Astrocyte (in vitro differentiated cells and primary cell): ENCODE results near the gene KCNMA1. TPM values are rescaled to one million over a fixed set of nuclear protein-coding genes. Genes with fewer than 3 reads are reported as not detected.

Experiments
- DNase-seq: peaks from one replicate; pipeline ENCODE4 v3.0.0-alpha.2; 2010; ENCODE audit warnings: low read depth
- FAIRE-seq: peaks from 2 replicates; lab custom pipeline; 2011; peaks lifted over from hg19 to GRCh38; lab: Jason Lieb, UNC
- H2AFZ ChIP-seq: 2 replicates; pipeline ENCODE4 v1.6.0; 2012; ENCODE audit warnings: low read depth, low read length, inconsistent platforms
- H3K27ac ChIP-seq: 2 replicates; pipeline ENCODE4 v1.5.1; 2011; ENCODE audit warnings: low read depth, low read length, inconsistent platforms
- H3K27me3 ChIP-seq: 2 replicates; pipeline ENCODE4 v1.6.0; 2011; ENCODE audit warnings: low read length, inconsistent platforms; ENCODE audit not compliant: insufficient read depth
- H3K36me3 ChIP-seq: 2 replicates; pipeline ENCODE4 v1.5.1; 2011; ENCODE audit warnings: low read length, inconsistent platforms; ENCODE audit not compliant: insufficient read depth
- H3K4me1 ChIP-seq: 2 replicates; pipeline ENCODE4 v1.5.1; 2011; ENCODE audit warnings: low read length, inconsistent platforms; ENCODE audit not compliant: insufficient read depth
- H3K4me2 ChIP-seq: 2 replicates; pipeline ENCODE4 v1.6.0; 2012; ENCODE audit warnings: low read length, inconsistent platforms
- H3K4me3 ChIP-seq: 2 replicates; pipeline ENCODE4 v1.5.1; 2011; ENCODE audit warnings: low read depth, mild to moderate bottlenecking, low read length, inconsistent platforms; ENCODE audit not compliant: insufficient read depth
- H3K79me2 ChIP-seq: 2 replicates; pipeline ENCODE4 v1.6.0; 2012; ENCODE audit warnings: mild to moderate bottlenecking, low read length, inconsistent platforms; ENCODE audit not compliant: insufficient read depth
- H3K9ac ChIP-seq: 2 replicates; pipeline ENCODE4 v1.6.0; 2012; ENCODE audit warnings: mild to moderate bottlenecking, low read length, inconsistent platforms
- H3K9me3 ChIP-seq: 2 replicates; pipeline ENCODE4 v1.5.1; 2012; ENCODE audit warnings: low read depth, mild to moderate bottlenecking, low read length, inconsistent platforms; ENCODE audit not compliant: insufficient read depth
- H4K20me1 ChIP-seq: 2 replicates; pipeline ENCODE4 v1.6.0; 2012; ENCODE audit warnings: low read length, inconsistent platforms; ENCODE audit not compliant: insufficient read depth
- H3K27ac Mint-ChIP-seq: one replicate; pipeline ENCODE4 v1.8.0; 2021; ENCODE audit warnings: mild to moderate bottlenecking, mixed read lengths; ENCODE audit not compliant: unreplicated experiment
- H3K27me3 Mint-ChIP-seq: one replicate; pipeline ENCODE4 v1.8.0; 2021; ENCODE audit warnings: low read depth, mixed read lengths; ENCODE audit not compliant: unreplicated experiment
- H3K36me3 Mint-ChIP-seq: one replicate; pipeline ENCODE4 v1.8.0; 2021; ENCODE audit warnings: low read depth, mixed read lengths; ENCODE audit not compliant: unreplicated experiment
- H3K4me1 Mint-ChIP-seq: one replicate; pipeline ENCODE4 v1.8.0; 2021; ENCODE audit warnings: low read depth, mixed read lengths; ENCODE audit not compliant: unreplicated experiment
- H3K4me3 Mint-ChIP-seq: one replicate; pipeline ENCODE4 v1.8.0; 2021; ENCODE audit warnings: mild to moderate bottlenecking, moderate library complexity, mixed read lengths; ENCODE audit not compliant: unreplicated experiment
- H3K9me3 Mint-ChIP-seq: one replicate; pipeline ENCODE4 v1.8.0; 2021; ENCODE audit warnings: mild to moderate bottlenecking, mixed read lengths; ENCODE audit not compliant: unreplicated experiment
- CTCF ChIP-seq: IDR thresholded peaks from 2 replicates; pipeline ENCODE4 v1.5.1; 2011; ENCODE audit warnings: low read depth, mild to moderate bottlenecking, inconsistent platforms, low read length, moderate library complexity; ENCODE audit not compliant: insufficient read depth
- EZH2 ChIP-seq: IDR thresholded peaks from 2 replicates; pipeline ENCODE4 v1.6.1; 2012; ENCODE audit warnings: mild to moderate bottlenecking, low read length, inconsistent platforms; ENCODE audit not compliant: insufficient read depth
- total RNA-seq: library from RNA; stranded (reverse); gene quantifications from 2 replicates; pipeline ENCODE4 v1.2.1, GENCODE V29; 2021

The KCNMA1 gene
- total RNA-seq, 1 donor from 2014 or later, result 45.8 TPM

- H3K4me1 Mint-ChIP-seq, result peaks cover 39% of the 10 kb centered on the region
- Histone ChIP-seq H3K4me1 (peaks cover 14% of the 10 kb centered on the region), H3K79me2 (no peaks in the 10 kb centered on the region), H3K36me3 (no peaks in the 10 kb centered on the region), H2AFZ (no peak overlapping the region), H3K4me2 (no peak overlapping the region), H3K9me3 (no peaks in the 10 kb centered on the region), H3K27me3 (no peaks in the 10 kb centered on the region), H3K4me3 (no peak overlapping the region), H4K20me1 (no peaks in the 10 kb centered on the region), H3K27ac (no peak overlapping the region), H3K9ac (no peak overlapping the region)
- FAIRE-seq, result no peak
- no peak overlapping the region for H3K27ac Mint-ChIP-seq
- H3K36me3 Mint-ChIP-seq, result peaks cover 20% of the 10 kb centered on the region
- no peak for TF ChIP-seq EZH2
- TF ChIP-seq CTCF, result no peak
- no peaks in the 10 kb centered on the region for H3K27me3 Mint-ChIP-seq
- H3K9me3 Mint-ChIP-seq, result peaks cover 4% of the 10 kb centered on the region
- no peak overlapping the region for H3K4me3 Mint-ChIP-seq
- no peak for DNase-seq
These were observed 230.7 kb downstream of the KCNMA1 start for GRCh38 chr10:77406764-77407430.

DNA sequence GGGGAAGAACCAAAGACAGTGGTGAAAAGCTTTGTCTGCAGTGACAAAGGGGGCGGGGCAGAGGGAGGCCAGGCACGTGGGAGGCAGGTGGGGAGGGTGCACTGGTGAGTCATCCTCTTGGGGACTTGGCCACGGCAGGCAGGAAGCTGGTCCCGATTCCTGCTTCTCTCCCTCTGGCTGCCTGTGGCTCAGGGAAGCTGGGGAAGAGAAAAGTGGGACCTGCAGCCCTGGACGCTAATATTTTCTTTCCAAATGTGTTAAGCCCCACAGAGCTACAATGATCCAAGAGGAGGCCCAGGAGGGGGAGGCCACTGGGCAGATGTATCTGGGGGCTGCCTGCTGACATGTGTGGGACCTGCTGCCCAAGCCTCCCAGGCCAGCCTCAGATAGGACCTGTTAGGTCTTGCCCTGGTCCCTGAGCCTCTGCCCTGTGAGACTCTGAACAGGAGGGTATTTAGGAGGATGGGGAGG, 231.8 kb downstream of the KCNMA1 start:
- H3K36me3 Mint-ChIP-seq, result peaks cover 24% of the 10 kb centered on the region
- DNase-seq, result peak; percentile 72
- peaks cover 14% of the 10 kb centered on the region for H3K4me1 ChIP-seq
- TF ChIP-seq EZH2, result no peak
- H3K27ac Mint-ChIP-seq, result peak overlapping the region; percentile 9
- peaks cover 39% of the 10 kb centered on the region for H3K4me1 Mint-ChIP-seq
- no peak overlapping the region for H3K4me3 Mint-ChIP-seq
- peaks cover 3% of the 10 kb centered on the region for H3K9me3 Mint-ChIP-seq
- no peaks in the 10 kb centered on the region for H3K36me3 ChIP-seq
- no peaks in the 10 kb centered on the region for H3K9me3 ChIP-seq
- peak overlapping the region; percentile 49 for H3K4me2 ChIP-seq
- H3K27me3 Mint-ChIP-seq, result no peaks in the 10 kb centered on the region
- no peak overlapping the region for H3K27ac ChIP-seq
- H3K4me3 ChIP-seq, result no peak overlapping the region
- no peaks in the 10 kb centered on the region for H3K27me3 ChIP-seq
- H4K20me1 ChIP-seq, result no peaks in the 10 kb centered on the region
- no peaks in the 10 kb centered on the region for H3K79me2 ChIP-seq
- no peak overlapping the region for H2AFZ ChIP-seq
- no peak for FAIRE-seq
- H3K9ac ChIP-seq, result peak overlapping the region; percentile 5

DNA sequence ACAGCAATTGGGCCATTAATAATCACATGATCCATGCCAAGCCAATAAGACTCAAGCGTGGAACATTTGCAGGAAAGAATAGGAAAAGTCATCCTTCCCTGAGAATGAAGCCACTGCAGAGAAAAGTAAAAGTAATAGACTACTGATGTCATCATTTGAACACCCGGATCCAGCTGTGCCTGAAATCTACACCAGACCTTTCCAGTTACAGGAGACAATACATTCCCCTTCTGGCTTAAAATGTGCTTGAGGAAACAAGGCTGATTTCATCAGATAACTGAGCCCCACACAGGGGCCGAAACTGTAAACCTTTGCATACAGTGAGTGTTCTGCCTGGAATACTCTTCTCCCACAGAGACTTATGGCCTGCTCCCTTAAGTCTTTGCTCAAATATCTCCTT, 232.8 kb downstream of the KCNMA1 start:
- no peak overlapping the region for H3K27ac ChIP-seq
- H3K27me3 Mint-ChIP-seq, result no peaks in the 10 kb centered on the region
- FAIRE-seq, result no peak
- H3K9me3 Mint-ChIP-seq, result peaks cover 3% of the 10 kb centered on the region
- peaks cover 23% of the 10 kb centered on the region for H3K36me3 Mint-ChIP-seq
- no peaks in the 10 kb centered on the region for H3K36me3 ChIP-seq
- no peaks in the 10 kb centered on the region for H3K79me2 ChIP-seq
- H3K4me3 ChIP-seq, result no peak overlapping the region
- no peaks in the 10 kb centered on the region for H4K20me1 ChIP-seq
- H3K27me3 ChIP-seq, result no peaks in the 10 kb centered on the region
- no peak overlapping the region for H3K4me2 ChIP-seq
- no peak overlapping the region for H3K4me3 Mint-ChIP-seq
- no peak overlapping the region for H3K9ac ChIP-seq
- no peak for DNase-seq
- peaks cover 14% of the 10 kb centered on the region for H3K4me1 ChIP-seq
- no peaks in the 10 kb centered on the region for H3K9me3 ChIP-seq
- peak overlapping the region; percentile 21 for H3K27ac Mint-ChIP-seq
- H2AFZ ChIP-seq, result no peak overlapping the region
- H3K4me1 Mint-ChIP-seq, result peaks cover 33% of the 10 kb centered on the region
- TF ChIP-seq EZH2 (no peak), CTCF (no peak)
